HG03457 (cell line): ENCODE data around the gene AVP.
A peak's percentile ranks its signal among the peaks of the same experiment; 100 is the strongest.

Experiments
- ATAC-seq: cut with Tn5 transposase; IDR thresholded peaks from one replicate; pipeline ENCODE4 v1.9.1; 2021; ENCODE audit warnings: moderate number of reproducible peaks; ENCODE audit not compliant: unreplicated experiment

The AVP gene

DNA sequence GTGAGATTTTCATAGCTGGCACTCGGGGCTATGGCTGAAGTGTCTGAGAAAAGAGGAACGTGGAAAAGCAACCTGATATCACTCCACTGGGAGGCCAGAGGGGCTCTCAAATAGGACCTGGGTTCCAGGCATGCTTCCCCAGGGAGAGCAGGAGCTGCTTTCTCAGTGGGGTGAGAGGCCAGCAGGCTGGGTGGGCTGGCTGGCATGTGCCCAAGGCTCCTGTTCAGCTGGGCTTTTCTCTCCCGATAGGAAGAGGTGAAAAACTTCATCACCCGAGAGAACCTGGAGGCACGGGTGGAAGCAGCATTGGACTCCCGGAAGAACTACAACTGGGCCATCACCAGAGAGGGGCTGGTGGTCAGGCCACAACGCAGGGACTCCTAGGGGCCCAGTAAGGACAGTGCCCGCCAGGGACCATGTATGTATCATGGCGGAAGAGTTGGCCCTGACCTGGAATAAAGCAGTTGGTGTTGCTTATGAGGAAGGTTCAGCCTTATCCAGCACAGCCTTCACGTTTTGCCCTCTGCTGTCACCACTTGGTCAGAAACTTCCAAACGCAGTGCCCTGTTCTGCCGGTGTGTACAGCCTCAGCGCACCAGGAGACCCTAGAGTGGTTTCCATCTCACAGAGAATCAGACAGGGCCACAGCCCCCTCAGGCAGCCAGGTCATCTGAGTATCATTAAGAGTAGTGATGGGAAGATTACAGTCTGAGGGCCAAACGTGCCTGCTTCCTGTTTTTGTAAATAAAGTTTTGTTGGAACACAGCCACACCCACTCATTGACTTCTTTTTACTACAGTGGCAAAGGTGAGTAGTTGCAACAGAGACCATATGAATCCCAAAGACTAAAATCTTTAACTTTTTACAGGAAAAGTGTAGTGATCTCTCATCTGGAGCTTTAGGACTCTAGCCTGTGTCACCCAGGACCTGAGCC is 36.8 kb downstream of the AVP start:
- no peak for ATAC-seq

DNA sequence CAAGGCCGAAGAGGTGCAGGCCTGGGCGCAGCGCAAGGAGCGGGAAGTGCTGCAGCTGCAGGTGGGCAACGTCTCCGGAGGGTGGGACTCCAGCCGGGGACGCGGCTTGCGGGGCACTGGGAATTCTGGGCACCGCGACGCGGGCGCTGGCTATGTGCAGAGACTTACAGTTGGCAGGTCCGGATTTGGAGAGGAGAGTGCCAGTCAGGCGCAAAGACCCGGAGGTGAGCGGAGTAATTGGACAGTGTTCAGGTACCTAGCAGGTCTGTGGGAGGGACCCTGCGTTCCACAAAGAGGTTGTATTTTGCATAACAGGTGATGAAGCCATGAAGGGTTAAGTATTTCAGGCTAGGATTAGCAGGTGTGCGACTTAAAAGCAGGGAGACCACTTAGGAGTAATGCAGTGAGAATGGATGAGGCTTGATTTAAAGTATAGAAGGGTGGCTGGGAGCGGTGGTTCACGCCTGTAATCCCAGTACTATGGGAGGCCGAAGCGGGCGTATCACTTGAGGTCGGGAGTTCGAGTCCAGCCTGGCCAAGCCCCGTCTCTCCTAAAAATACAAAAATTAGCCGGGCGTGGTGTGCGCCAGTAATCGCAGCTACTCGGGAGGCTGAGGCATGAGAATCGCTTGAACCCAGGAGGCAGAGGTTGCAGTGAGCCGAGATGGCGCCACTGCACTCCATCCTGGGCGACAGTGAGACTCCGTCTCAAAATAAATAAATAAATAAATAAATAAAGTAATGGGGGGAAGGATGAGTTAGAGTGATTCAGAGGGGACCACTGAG is 37.7 kb downstream of the AVP start:
- ATAC-seq: peak; percentile 6

DNA sequence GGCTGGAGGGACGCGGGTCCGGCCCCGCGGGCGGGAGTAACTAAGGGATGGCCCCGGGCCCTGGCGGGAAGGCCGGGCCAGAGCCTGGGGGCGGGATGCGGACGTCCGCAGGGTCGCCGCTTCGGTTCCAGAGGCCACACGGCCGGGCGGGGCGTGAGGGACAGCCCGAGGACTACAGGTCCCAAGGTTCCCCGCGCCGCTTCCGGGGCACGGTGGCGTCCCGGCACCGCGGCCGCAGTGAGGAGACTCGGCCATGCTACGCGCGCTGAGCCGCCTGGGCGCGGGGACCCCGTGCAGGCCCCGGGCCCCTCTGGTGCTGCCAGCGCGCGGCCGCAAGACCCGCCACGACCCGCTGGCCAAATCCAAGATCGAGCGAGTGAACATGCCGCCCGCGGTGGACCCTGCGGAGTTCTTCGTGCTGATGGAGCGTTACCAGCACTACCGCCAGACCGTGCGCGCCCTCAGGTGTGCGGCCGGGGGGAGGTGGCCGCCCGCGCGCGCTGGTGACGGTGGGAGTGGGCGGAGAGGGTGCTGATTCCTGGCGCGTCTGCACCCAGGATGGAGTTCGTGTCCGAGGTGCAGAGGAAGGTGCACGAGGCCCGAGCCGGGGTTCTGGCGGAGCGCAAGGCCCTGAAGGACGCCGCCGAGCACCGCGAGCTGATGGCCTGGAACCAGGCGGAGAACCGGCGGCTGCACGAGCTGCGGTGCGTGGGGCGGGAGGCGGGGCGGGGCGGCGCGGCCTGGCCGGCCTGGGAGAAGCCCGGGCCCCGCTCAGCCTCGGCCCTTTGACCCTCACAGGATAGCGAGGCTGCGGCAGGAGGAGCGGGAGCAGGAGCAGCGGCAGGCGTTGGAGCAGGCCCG is 38.5 kb downstream of the AVP start, which contains the start of gene MRPS26:
Gene MRPS26, plus strand, starts transcription at position 237 of the 861 bp plus-strand sequence. Its CDS starts 17 bp downstream, at position 254.
- ATAC-seq: peak; percentile 76

DNA sequence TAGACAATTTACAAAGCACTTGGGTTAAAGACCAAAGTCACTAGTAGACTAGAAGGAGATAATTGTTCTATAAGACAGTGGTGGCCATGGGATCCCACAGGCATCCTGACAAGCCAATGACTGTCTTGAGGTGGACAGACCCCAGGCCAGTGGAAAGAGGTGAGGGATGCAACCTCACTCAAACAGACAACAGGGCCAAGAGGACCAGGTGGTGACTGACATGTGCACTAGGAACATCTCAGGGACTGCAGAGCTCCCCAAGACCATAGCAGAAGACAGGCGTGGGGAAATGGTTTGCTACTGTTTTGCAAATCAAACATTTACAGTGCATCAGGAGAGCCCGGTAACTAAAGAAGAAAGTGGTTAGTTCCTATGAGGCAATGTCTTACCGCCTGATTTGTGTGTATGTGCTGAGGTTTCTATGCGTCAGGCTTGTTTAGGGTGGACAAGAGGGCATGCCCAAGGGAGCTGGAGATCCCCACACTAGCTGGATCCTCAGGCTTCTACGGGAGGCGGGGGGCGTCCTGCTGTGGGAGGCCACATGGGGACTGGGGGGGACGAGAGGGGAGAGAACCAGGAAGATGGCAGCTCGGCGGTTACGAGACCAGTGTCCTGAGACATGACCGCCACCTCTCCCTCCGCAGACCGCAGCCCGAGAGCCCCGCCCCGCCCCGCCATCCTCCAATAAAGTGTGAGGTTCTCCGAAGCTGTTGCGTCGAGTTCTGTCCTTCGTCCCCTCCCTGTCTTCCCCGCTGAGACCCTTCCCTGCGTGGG is 39.3 kb downstream of the AVP start:
- peak; percentile 26 for ATAC-seq

DNA sequence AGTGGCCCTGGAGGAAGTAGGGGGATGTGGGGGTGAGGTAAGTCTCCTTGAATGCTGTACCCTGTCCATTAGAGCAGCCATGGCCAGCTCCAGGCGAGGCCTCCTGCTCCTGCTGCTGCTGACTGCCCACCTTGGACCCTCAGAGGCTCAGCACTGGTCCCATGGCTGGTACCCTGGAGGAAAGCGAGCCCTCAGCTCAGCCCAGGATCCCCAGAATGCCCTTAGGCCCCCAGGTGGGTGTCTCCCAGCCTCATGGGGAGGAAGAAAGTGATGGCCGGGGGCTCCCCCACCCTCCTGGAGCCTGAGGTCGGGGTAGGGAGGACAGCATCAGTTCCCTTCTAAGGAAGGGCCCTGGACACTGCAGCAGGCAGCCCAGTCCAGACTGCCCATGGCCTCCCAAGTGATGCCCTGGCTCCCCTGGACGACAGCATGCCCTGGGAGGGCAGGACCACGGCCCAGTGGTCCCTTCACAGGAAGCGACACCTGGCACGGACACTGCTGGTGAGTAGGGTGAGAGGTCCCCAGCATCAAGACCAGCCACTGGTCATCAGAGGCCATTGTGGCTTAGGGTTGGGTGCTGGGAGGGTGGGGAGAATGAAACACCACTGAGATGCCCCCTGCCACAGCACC is 40.1 kb downstream of the AVP start:
- ATAC-seq: no peak

DNA sequence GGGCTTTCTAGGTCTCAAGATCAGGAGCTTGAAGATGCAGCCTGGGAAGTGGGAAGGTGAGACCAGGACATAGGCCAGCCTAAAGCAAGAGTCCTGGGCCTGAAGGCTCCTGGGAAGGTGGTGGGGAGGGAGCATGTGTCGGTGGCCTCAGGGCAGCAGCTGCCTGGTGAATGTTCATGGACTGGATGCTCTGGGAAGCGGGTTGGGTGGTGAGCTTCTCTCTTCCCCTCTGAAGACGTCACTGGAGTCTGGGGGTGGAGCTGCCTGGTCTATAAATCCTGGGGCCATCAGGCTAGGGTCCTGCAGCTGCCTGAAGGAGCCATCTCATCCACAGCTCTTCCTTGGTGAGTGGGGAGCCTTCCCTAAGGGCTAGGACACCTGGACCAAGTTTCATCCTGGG is 41.2 kb downstream of the AVP start, which contains the start of gene GNRH2:
Gene GNRH2, plus strand, starts transcription at position 301 of the 400 bp plus-strand sequence. CDS start 793 bp downstream, outside the sequence.
- ATAC-seq: no peak

DNA sequence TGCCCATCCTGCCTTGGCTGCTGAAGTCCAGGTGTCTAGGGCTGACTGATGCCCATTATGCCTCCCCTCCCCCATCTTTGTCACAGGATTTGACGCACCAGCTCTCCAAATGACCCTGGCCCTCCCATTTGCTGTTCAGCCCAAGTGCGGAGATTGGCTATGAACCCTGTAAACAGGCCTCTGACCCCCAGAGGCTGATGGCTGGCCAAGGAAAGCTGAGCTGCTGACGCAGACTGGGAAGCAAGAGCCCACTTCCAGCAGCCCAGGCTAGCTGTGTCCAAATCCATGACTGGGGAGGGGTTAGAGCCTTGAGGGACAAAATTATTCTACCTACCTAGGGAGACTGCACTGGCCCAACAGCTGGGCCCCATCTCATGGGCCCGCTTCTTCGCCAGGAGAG is 41.9 kb downstream of the AVP start:
- ATAC-seq: no peak

DNA sequence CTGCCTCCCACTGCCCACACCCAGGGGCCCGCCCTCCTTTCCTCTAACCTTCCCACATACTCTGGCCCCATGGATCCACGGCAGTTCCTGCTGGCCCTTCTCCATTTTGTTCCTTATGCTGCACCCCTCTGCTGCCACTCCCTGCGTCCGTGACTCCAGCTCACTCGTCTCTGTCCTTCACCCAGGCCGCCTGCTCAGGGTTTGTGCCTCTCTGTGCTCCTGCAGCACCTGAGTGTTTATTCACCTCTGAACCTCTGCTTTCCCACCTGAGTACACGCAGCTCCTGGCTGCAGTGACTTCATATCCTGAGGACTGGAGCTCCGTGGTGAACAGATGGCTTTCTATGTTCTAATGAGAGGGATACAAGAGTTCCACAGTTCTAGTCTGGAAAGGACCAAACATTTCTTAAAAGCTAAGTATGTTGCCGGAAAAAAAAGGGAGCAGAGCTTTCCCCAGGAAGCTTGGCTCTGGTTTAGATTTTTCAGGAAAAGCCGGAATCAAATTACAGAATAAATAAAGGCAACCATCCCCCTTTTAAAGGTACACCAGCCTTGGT is 42.6 kb downstream of the AVP start:
- no peak for ATAC-seq

DNA sequence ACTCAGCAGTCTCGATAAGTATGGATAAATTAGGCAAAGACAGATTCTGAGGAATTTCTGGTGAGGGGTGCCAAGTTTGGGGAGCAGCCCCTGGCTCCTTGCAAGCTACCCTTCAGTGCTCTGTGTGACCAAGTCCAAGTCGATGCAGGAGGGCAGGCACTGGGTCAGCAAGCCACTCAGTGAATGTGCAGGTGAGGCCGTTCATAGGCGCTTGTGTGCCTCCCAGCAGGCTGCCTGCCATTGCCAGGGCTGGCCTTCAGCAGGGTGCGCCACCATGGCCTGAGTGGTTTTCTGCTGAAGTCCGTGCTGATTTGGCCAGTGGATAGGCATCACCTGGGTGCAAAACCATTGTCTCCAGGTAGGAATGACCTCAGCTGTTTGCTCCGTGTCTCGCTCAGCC is 44.4 kb downstream of the AVP start:
- ATAC-seq: no peak

DNA sequence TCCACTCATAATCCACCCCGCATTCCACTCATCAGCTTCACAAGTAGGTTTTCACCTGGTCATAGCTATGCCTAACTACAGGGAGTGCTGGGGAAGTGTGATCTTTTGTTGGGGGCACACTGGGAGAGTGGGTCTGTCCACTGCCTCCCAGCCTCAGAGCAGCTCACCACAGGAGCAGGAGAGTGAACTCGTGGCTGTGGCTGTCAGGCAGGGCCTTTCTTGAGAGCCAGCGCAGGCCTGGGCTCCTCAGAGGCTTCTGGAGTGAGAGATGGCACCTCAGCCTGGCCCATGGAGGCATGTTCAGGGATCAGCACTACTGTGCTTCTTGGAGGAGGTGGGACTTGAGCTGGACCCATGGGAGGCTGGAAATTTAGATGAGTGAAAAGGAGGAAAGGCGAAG is 45.1 kb downstream of the AVP start:
- no peak for ATAC-seq

DNA sequence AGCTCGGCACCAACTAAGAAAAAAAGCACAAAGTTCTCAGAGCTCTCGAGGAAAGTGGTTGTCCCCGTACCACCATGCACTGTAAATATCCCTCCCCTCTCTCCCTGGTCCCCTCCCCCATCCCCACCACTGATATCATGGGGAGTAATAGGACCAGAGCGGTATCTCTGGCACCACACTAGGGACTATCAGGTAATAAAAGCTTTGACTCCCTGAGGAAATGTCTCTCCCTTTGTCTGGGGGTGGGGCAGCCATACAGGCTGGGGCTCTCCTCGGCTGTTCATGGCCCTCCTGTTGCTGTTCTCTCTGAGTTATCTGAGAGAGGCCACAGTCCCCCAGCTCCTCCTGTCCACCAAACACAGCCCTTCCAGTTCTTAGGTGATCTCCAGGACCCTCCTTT is 46.1 kb downstream of the AVP start:
- no peak for ATAC-seq

DNA sequence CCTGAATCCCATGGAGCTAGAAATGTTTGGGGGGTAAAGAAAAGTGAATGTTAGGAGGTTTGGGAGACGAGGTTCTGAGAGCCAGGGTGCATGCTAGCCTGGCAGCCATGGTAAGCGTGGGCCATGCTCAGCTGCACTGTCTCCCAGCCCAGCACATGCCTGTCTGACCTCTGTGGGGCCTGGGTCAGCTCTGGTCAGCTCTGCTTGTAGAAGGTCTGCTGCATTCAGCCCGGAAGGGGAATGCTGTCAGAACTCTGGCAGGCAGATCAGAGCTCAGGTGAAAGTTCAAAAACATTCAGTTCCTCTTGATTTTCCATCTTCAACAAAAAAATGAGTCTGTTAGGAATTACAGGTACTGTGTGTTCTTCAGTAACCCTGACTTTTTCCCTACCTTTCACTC is 46.9 kb downstream of the AVP start:
- ATAC-seq: no peak

DNA sequence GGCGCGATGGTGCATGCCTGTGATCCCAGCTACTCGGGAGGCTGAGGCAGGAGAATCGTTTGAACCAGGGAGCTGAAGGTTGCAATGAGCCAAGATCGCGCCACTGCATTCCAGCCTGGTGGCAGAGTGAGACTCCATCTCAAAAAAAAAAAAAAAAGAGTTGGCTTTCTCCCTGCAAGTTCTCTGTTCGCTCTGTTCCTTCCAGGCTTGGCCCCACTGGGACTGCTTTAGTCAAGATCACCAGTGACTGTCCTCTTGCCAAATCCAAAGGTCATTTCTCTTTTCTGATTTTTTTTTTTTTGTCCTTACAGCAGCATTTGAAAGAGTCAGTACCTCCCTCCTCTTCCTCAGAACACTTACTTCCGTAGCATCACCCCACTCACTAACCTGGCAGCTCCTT is 51.9 kb downstream of the AVP start:
- ATAC-seq: no peak
